Measurements from ENCODE around the gene MESP2.

MESP2 gene

DNA sequence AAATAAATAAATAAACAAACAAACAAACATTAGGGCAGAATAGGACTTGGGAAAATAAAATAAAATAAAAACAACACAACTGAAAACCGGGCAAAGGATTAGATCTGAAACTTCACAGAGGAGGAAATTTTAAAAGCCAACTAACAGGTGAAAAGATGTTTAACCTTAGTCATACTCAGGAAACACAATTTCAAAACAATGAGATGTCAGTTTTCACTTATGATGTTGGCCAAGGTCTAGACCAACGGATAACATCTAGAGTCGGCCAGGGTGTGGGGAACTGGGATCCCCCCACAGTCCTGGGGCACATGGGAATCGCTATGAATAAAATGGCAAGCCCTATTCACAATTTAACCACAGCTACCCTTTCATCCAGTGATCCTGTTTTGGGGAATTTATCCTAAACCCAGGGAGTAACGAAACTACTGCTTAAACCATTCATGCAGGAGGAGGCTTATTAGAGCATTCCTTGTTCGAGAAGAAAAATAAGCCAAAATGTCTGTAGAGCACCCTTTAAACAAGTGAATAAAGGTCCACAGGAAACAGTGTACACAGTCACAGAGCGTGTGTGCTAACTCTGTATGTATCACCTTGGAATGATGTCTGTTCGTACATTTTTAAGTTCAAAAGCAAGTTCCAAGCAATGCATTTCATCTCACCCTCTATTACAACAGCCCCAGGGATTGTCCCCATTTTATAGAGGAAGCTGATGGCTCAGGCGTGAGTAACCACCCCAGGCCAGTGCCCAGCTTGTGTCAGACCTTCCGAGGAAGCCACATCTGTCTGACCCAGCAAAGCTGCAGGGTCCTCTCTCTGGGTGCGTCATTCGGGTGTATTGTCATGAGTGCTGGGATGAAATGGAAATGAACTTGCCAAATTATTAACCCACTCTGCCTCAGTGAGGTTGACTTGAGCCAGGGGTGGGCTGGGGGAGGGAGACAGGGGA lies 44.8 kb downstream of the MESP2 start:
- DNase-seq, result no peak

DNA sequence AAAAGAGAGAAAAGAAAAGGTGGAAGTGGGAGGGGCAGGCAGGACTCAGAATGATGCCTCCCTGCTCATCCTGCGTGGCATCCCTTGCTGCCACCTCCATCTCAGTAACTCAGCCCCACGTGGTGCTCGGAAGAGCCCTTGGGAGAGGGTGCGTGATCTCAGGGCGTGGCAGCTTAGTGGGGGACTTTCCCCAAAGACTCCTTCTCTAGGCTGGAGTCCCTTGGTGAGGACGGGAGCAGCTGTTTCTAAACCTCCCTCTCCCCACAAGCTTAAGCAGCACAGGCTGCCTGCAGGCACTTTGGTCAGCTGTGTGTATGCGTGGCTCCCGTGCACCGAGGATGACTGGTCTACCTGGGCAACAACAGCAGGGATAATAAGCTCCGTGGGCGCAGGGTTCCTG lies 45.9 kb downstream of the MESP2 start:
- DNase-seq, result no peak

GRCh38 chr15:89822611-89822950 lies 46.4 kb downstream of the MESP2 start:
- no peak for DNase-seq

DNA sequence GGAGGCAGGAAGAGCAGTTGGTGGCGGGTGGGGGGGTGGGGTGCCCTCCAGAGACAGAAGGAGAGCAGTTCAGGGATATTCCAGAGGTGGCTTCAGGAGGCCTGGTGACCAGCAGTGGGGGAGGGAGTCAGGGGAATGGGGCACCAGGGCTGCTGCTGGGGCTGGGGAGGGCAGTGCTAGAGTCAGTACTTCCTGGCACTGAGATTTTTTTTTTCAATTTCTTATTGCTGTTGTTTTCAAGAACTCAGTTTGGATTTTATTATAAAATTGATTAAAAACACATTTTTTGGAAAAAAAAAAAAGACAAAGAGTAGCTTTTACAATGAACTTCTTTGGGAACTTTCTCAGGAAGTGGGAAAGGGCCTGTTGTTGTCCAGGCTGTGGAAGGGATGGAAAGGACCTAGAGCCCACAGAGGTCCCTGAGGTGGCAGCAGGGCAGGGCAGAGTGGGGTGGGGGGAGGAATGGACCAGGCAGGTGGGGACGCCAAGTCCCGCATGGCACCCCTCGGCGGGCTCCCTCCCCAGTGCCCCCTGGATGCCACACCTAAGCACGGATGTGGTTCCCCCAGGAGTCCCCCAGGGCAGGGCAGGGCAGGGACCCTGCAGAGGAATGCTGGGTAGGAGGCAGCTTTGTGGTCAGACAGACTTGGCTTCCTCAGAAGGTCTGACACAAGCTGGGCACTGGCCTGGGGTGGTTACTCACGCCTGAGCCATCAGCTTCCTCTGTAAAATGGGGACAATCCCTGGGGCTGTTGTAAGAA lies 47.0 kb downstream of the MESP2 start:
- DNase-seq, result no peak

- no peak for DNase-seq
These were observed 47.9 kb downstream of the MESP2 start for GRCh38 chr15:89823836-89824606.

DNA sequence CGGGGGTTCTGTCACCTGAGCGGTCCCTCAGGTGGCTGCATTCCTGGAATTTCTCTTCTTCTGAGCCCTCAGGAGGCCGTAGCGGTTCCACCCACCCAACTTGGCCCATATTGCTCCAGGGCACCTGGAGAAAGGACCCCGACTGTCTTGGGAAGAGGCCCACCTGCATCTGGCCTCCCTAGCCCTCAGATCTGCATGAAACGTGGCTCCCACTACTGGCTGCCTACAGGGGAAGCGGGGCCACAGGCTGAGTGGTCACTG lies 48.4 kb downstream of the MESP2 start:
- DNase-seq, result no peak

- no peak for DNase-seq
These were observed 49.3 kb downstream of the MESP2 start for GRCh38 chr15:89825271-89825940.

DNA sequence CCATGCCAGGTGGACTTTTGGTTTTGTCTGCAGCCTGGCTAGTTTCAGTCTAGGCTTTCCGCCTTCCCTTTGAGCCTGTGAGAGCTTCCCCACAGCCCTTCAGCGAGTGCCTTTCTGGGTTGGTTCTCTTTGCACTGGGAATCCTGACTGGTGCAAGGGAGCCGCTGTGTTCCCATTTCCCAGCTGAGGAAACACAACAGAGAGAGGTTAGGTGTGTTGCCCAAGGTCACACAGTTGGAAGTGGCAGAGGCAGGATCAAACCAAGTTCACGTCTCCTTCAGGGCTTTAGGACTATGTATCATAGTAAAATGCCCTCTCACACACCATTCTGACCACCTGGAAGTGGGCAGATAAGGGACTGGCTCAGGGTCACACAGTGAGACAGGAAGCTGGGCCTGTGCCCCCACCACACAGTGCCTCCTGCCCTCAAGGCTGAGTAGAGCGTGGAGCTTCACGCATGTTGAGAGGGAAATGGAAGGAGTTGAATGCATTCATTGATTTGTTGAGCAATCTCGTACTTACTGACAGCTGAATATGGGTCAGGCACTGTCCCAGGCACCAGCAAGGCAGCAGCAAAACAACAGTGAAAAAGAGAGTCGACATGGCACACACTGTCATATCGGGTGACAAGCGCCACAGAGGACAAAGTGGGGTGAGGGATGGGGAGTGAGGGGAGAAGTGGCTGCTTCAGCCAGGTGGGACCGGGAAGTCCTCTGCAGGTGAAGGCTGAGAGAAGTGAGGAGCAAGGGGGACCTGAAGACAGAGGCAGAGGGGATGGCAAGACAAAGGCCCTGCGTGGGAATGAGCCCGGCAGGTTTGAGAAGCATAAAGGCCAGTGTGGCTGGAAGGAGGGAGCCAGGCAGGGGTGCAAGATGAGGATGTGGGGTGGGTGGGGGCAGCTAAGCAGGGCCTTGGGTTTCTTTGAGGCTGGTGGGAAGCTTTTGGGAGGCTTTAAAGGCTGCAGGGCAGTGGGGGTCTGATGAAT lies 50.8 kb downstream of the MESP2 start:
- no peak for DNase-seq

DNA sequence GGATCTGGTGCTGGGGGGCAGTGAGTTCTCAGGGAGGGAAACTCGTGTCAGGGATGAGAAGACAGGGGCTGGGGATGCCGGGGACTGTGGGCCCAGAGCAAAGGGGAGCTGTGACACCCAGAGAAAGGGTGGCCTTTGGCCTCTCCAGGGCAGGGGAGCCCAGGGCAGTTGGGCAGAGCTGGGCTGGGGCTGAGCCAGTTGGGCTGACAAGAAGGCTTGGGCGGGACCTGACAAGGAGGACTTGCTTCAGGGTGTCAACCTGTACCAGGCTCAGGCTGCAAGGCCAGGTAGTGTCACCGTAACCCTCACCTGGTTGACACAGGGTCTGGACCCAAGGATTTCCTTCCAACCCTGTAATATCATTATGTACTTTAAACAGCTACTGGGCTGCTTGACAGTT lies 51.7 kb downstream of the MESP2 start:
- no peak for DNase-seq

Measured in NCI-H1417 (cell line).